ENCODE measurements around the gene SLIT3. TPM values are rescaled to one million over a fixed set of nuclear protein-coding genes. Genes with fewer than 3 reads are reported as not detected.

Gene SLIT3
- total RNA-seq, 1 donor from 2014 or later, result 5.0 TPM

- no peak overlapping the region for H3K4me3 ChIP-seq (ENCODE audit: low read depth, low read length)
- DNase-seq (ENCODE audit: low read depth), result no peak
- no peak for TF ChIP-seq CTCF (IDR thresholded peaks at IDR 0.05; ENCODE audit: insufficient read depth, low read length, poor library complexity, severe bottlenecking)
Observed at GRCh38 chr5:169251333-169252084, 49.4 kb downstream of the SLIT3 start.

GRCh38 chr5:169250887-169251286 is 50.1 kb downstream of the SLIT3 start:
- Histone ChIP-seq H3K4me3 (ENCODE audit: low read depth, low read length) (no peak overlapping the region), H3K27me3 (ENCODE audit: control insufficient read depth, insufficient read depth, low read length) (no peaks in the 10 kb centered on the region), H3K36me3 (ENCODE audit: control insufficient read depth, insufficient read depth, low read length) (no peaks in the 10 kb centered on the region)
- no peak for DNase-seq (ENCODE audit: low read depth)
- no peak for TF ChIP-seq CTCF (IDR thresholded peaks at IDR 0.05; ENCODE audit: insufficient read depth, low read length, poor library complexity, severe bottlenecking)

More at GRCh38 chr5:169251333-169252084, 49.4 kb downstream of the SLIT3 start:
- Histone ChIP-seq H3K36me3 (ENCODE audit: control insufficient read depth, insufficient read depth, low read length) (no peaks in the 10 kb centered on the region), H3K27me3 (ENCODE audit: control insufficient read depth, insufficient read depth, low read length) (no peaks in the 10 kb centered on the region)

GRCh38 chr5:169248996-169249395 is 51.9 kb downstream of the SLIT3 start:
- Histone ChIP-seq H3K27me3 (ENCODE audit: control insufficient read depth, insufficient read depth, low read length) (no peaks in the 10 kb centered on the region), H3K4me3 (ENCODE audit: low read depth, low read length) (no peak overlapping the region), H3K36me3 (ENCODE audit: control insufficient read depth, insufficient read depth, low read length) (no peaks in the 10 kb centered on the region)
- no peak for TF ChIP-seq CTCF (IDR thresholded peaks at IDR 0.05; ENCODE audit: insufficient read depth, low read length, poor library complexity, severe bottlenecking)
- DNase-seq (ENCODE audit: low read depth), result no peak

- no peak for TF ChIP-seq CTCF (IDR thresholded peaks at IDR 0.05; ENCODE audit: insufficient read depth, low read length, poor library complexity, severe bottlenecking)
Observed at GRCh38 chr5:169248550-169248949, 52.4 kb downstream of the SLIT3 start.

GRCh38 chr5:169244812-169245211 is 56.1 kb downstream of the SLIT3 start:
- Histone ChIP-seq H3K36me3 (ENCODE audit: control insufficient read depth, insufficient read depth, low read length) (no peaks in the 10 kb centered on the region), H3K27me3 (ENCODE audit: control insufficient read depth, insufficient read depth, low read length) (no peaks in the 10 kb centered on the region), H3K4me3 (ENCODE audit: low read depth, low read length) (no peak overlapping the region)
- no peak for DNase-seq (ENCODE audit: low read depth)
- no peak for TF ChIP-seq CTCF (IDR thresholded peaks at IDR 0.05; ENCODE audit: insufficient read depth, low read length, poor library complexity, severe bottlenecking)

More at GRCh38 chr5:169248550-169248949, 52.4 kb downstream of the SLIT3 start:
- H3K36me3 ChIP-seq (ENCODE audit: control insufficient read depth, insufficient read depth, low read length), result no peaks in the 10 kb centered on the region
- no peak overlapping the region for H3K4me3 ChIP-seq (ENCODE audit: low read depth, low read length)
- no peaks in the 10 kb centered on the region for H3K27me3 ChIP-seq (ENCODE audit: control insufficient read depth, insufficient read depth, low read length)
- no peak for DNase-seq (ENCODE audit: low read depth)
